ENCODE data around the gene SLC66A1.

The SLC66A1 gene

DNA sequence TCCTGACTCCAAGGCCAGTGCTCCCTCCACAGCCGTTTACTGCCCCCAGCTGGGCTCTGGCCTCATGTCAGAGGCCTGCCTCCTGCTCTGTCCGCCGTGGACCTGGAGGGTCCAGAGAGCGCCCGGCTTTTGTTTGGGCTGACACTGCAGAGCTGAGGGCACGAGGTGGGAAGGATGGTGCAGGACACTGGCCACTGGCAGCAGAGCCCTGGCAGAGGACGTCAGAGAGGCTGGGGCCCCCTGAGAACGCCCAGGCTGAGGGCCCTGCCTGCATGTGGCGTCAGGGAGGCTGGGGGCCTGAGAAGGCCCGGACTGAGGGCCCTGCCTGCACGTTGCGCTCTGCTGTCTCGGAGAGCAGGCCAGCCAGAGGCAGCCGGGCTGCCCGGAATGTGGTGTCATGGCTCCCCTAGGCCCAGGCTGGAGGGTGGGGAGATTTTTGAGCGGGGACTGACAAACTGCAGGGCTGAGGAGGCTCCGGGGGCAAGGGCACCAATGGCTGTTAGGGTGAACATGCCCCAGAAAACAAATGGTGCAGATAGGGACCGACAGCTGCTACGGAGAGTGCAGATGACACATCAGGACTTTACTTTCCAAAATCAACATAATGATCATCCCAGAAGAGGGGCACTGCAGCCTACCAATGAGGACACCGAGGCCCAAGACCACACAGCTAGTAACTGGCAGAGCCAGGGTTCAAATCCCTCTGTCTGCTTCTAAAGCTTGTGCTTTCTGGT, 31.7 kb downstream of the SLC66A1 start:
- no peak for DNase-seq

DNA sequence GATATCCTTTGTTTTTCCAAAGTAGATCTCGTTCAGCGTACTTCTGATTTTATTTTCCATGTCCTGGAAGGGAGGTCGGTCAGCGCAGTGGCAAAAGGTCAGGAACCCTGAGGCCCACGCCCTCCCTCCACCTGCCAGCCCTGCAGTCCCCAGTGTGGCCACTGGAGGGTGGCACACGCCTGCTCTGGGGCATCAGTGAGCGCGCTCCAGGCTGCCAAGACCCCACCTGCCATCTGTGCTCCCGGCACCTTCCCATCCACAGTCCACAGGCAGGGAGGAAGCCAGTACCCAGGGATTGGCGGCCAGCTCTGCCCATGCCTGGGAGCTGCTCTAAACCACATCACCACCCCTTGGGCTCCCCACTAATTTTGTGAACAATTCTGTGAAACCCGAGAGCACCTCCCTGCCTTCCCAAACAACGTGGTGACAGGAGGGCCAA, 32.3 kb downstream of the SLC66A1 start:
- DNase-seq, result no peak

DNA sequence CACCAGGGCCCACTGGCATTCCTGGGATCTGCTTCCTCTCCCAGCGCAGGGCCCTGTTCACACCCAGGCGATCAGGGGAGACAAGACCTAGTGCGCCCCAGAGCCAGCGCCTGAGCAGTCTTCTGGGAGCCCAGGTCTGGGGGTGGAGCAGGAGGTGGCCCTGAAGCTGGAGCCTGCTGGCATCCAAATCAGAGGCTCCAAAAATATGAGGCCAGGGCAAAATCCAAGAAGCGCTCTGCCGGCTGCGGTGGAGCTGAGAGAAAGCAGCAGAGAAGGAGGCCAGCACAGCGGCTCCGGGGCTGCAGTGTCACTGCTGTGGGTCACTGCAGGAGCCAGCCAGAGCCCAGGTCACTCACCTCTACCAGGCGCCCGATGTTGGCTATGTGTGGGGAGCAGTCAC, 32.7 kb downstream of the SLC66A1 start:
- no peak for DNase-seq

DNA sequence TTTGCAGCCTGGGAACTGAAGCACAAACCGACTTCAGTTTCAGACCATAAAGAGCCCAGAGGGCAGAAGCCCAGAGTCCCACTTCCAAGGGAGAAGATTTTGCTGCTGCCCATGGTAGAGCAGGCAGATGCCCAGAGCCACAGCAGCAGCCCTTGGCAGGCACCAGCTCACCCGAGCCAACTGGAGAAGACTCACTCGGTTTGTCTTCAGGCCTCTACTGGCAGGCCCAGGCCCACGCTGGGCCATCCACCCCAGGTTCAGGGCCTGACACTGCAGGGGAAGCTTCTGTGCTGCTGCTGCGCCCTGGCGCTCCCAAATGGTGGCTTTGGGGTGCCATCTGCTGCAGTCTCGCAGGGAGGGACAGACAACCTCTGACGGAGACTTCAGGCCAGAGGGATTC, 33.3 kb downstream of the SLC66A1 start:
- no peak for DNase-seq

DNA sequence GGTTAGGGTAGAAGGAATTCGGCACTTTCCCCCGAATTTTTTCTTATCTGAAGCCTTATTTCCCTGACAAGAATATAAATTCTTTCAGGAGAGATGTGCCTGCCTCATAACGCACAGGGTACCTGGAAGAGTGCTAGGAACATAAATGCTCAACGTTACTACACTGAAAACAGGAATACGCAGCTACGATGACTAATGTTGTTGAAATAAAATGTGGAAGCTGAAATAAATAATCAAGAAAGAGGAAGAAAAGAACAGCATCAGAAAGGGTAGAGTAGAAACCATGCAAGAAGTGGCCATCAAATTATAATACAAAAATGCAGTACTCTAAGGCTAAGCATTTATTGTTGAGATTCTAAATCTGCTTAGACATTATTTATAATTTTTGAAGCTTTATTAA, 33.9 kb downstream of the SLC66A1 start:
- no peak for DNase-seq

DNA sequence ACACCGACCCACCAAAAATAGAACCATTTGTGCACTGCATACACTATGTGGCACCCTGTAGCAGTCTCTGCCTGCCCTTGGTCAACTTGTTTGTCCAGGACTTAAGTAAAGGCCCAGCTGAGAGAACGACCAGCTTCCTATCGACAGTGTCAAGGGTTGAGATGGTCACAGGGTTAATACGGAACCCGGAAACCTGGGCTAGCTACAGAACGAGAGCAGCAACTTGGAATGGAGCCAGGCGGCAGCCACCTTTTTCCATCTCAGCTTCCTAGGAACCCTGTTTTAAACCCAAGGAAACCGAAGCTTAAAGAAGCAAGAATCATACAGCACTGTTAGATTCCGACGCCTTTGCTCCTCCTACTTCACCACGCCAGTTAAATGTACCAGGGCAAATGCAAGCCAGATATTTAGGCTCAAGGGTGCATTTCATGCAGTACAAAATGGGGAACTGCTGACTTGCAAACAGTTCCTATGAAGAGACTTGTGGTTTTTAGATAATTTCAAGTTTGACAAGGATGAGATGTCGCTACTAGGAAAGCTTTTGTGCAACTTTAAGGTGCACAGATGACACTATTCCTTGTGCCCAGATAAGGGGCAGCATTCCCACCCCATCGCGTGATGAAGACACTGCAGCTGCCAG, 35.5 kb downstream of the SLC66A1 start:
- DNase-seq, result no peak

DNA sequence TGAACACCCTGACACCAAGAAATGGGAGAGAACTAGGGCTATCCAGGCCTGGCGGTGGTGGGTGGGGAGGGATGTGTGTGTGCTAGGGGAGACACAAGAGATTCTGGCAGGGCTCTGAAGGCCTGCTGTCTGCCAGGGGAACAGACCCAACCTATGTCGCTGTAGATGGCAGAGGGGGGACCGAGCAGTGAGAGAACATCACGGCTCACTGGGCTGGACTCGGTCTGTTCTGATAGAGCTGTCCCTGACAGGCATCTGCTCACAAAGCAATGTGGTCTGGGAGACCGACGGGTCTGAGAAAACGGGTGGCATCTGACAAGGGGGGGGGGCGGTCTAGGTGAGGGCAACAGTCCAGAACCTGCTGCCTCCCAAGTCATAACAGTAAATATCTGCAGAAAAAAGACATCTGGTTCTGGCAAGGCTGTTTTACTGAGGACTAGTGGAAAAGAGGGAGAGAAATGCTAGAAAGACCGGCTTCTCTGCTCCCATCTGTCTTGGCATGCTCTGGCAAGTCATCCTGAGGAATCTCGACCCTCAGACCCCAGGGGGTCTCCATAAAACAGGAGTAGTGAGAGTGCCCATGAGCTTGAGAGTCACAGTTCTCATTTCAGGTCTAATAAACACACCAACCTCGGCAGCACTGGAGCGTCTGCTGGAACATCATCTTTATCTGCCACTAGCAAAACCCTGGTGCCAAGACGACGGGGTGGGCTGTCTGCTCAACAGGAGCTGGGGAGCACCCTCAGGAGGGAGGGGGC, 36.5 kb downstream of the SLC66A1 start:
- DNase-seq, result no peak

DNA sequence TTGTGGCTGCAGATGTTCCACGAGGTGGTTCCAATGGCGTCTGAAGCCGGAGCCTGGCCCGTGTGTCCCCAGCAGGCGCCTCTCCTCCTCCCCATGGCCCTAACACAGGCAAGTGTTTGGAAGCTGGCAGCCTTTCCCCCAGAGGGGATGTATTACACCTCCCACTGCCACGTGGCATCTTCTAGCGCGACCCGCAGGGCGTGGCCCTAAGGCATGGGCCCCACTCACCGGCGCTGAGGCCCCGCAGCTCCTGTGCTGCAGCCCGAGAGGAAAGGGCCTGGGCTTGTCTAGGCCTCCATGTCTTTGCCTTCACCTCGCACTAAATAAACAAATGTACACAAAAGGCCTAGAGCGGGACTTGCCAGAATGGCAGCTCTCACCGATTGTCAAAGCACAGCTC, 37.9 kb downstream of the SLC66A1 start:
- no peak for DNase-seq

DNA sequence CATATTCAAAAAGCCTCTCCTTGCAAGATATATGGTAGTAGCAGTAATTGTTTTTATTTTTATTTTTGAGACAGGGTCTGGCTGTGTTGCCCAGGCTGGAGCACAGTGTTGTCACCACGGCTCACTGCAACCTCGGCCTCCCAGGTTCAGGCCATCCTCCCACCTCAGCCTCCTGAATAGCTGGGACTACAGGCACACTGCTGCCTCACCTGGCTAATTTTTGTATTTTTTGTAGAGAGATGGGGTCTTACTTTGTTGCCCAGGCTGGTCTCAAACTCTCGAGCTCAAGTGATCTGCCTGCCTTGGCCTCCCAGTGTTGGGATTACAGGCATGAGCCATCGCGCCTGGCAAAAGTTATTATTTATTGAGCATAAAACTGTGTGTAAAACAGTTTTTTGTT, 38.4 kb downstream of the SLC66A1 start:
- DNase-seq, result no peak

DNA sequence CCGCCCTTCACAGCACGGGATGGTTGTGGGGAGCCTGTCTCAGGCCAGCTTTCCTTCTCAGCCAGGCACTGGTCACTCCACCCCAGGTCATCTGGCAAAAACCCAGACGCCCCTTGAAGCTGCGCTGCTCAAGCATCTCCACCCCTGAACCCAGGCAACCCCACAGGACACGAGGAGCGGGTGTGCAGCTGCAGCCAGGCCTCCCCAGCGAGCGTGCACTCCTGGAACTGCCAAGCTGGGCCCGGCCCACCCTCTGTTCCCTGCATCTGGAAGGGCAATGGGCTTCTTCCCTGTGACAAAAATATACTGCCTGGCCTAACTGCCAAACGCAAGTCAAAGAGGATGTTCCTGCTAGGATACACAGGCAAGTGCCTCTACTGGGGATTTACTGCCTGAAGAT, 39.7 kb downstream of the SLC66A1 start:
- no peak for DNase-seq

DNA sequence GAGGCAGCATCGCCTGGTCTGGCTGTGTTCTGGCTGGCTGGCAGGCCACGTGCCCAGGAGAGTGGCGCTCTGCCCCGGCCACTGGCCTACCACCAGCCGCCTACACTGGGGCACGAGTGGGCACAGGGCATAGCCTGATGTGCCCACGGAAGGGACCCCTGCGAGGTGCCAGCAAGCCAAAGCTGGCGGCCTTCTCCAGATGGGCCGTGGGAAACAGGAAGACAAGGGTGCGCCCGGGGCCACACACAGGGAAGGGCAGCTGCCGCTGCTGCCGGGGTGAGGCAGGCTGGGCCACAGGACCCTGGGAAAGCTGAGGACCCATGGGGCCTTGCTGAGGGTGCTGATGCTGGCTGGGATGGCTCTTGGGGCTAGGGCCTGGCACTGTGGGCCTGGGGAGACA, 40.7 kb downstream of the SLC66A1 start:
- DNase-seq, result no peak

DNA sequence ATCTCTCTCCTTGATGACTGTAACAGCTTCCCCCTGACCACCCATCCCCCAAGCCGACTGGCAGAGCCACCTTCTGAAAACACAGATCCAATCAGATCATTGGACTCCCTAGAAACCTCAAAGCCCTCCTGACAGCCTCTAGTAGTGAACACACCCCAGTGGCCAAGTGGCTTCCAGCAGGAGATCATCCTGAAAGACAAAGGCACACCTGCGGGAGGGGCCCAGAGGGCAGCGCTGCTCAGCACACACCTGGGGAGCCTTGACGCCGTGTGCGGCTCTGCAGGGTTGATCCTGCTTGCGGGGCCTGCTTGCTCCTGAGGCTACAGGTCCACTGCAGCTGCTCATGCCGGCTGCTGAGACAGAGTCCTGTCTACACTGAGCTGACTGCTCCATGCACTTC, 41.5 kb downstream of the SLC66A1 start:
- no peak for DNase-seq

DNA sequence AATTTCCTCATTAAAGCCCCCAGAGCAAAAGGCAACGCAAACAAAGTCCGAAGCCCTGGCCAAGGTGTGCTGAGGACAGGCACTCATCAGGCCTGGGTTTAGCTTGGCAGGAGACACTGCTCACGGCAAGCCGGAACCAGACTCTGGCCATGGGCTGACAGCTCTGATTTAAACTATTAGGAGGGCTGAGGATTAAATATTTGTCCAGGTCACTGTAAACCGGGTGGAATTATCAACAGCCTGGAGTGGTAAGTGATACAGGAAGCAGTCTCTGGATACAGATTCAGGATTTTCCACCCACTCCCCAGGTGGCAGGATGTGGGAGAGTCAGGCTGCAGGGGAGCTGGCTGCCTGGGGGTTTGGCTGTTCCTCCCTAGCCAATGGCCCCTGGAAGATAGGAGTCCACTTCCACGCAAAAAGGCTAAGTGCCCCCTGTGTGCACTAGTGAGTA, 42.4 kb downstream of the SLC66A1 start:
- DNase-seq, result no peak

DNA sequence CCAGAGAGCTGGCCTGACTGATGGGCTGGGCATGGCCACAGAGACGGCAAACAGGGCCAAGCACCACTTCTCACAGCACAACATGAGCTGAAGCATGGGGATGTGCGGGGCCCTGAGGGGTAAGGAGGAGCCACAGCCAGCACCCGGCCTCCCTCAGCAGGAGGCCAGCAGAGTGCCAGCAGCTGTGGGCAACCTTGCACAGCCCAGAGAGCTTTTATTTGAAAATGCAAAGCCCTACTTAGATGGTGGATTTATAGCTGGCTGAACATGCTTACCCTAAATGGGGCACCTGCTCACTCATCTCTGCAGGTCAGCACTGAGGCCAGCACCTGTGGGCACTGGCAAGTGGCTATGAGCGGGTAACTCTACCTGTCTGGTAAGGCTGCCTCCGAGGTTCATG, 44.1 kb downstream of the SLC66A1 start:
- no peak for DNase-seq

DNA sequence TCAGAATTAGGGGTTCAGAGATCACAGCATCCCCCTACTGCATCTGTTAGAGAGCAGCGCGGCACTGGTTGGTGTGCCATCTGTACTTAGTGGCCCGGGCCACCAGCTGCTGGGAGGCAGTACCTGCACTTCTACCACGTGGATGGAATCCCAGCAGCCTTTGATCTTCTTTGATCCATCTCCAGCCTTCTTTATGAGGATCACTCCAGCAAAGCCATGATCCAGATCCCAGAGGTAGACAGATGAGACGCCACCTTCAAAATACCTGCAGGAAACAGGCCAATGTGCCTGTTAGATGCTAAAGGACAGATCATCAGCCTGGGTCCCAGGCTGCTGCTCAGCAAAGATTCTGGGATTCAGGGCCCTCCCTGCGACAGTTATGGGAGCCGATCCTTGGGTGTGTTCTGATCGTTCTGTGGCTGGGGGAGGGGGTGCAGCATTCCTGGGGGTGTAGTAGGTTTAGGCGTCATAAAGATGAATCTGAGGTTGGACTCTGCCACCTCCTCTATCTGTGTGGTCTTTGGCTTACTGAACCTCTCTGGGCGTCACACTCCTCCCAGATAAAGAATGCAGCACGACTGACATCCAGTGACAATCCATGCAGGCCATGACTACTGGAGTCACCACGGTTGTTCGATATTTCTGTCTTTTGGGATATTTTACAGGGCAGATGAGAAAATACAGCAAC, 45.3 kb downstream of the SLC66A1 start:
- DNase-seq, result no peak

DNA sequence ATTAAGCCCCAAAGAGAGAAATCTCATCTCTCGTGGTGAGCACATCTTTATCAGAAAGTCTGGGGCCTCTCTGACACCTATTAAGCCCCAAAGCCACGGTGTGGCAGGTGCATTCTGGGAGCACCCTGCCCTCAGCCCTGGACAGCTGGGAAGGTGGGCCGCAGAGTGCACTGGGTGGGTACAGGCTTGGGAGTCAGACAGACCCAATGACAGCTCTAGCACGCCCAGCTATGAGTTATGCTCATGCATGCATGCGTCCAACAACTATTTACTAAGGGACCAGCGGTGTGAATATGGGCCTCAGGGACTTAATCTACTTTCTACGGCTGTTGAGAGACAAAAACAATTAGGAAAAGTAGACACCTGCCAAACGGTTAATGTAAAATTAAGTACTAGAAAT, 46.6 kb downstream of the SLC66A1 start:
- no peak for DNase-seq

DNA sequence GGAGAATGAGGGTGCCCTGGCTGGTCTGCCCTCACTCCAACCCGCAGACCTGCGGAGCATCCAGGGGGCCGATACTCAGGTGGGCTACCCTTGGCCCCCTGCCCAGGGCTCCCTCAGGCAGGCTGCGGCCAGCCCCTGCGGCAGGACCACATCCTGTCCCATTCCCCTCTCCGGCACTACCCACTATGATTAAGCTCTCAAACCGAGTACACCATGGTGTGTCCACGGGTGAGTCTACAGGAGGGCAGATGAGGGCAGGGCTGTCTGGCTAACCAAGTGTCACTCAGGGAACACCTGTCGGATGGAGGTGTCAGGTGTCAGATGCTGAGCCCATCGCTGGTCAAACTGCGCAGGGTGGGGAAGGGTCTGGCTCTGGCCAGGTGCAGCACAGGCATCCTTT, 47.2 kb downstream of the SLC66A1 start:
- DNase-seq, result no peak

DNA sequence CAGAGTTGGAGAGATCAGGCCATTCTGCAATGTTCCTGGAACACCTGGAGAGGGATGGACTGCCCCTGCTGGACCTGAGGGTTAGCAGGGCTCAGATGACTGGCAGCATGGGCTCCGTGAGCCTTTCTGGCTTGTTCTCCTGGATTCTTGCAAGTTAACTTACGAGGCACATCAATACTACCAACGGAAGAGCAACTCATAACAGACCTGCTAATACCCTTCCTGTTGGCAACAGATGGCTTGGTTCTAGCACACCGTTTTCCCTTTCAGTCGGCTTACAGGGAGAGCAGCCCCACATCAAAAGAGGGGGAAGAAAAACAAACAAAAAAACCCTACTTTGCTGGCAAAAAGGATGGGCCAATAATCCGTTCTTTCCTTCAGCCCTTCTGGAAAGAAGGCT, 47.9 kb downstream of the SLC66A1 start:
- DNase-seq, result no peak

DNA sequence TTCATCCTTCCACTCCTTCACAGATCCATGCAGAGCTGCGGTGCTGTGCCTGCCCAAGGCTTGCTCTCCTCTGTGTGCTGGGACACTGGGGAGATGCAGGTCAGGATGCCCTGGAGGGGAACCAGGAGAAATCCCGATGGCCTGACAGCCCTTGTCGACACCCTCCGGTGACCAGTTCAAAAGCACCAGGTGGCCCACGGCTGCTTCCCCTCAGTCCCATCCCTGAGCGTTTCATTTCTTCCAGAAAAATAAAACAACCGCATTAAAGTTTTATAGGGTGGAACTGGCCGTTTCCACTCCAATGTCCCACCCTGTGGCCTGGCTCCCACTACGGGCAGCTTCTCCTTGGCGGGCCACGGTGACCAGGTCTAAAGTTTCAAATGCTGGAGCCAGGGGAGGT, 48.3 kb downstream of the SLC66A1 start:
- no peak for DNase-seq

DNA sequence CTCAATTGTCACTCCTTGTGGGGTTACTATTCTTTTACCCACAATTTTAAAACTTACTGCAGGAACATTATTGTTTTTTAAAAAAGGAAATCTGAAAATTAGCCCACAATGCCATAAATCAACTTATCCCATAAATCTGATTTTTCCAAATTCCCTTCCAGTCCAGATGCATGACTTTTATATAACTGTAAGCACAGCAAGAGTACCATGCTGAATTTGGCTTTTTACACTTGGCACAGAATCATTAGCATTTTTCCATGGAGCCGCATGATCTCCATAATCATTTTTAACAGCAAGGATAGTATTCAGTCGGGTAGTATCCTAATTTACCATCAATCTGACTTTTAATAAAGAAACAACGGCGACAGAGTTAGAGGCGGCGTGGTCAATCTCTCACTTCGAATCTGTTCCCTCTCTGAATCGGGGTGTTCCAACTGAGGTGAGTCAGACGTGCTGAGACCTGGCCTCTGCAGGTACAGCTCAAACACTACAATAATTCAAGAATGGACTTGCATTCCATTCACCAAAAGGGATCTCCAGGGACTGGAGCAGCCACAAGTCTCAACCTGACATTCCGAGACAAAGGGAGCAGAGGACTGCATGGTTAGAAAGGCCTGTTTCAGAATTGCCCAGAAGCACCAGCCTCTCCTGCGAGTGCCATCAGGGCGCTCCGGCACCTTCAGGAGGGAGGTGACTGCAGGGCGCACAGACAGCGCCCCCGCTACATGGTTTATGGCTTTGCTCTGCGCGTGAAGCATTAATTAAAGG, 48.9 kb downstream of the SLC66A1 start:
- DNase-seq, result no peak

DNA sequence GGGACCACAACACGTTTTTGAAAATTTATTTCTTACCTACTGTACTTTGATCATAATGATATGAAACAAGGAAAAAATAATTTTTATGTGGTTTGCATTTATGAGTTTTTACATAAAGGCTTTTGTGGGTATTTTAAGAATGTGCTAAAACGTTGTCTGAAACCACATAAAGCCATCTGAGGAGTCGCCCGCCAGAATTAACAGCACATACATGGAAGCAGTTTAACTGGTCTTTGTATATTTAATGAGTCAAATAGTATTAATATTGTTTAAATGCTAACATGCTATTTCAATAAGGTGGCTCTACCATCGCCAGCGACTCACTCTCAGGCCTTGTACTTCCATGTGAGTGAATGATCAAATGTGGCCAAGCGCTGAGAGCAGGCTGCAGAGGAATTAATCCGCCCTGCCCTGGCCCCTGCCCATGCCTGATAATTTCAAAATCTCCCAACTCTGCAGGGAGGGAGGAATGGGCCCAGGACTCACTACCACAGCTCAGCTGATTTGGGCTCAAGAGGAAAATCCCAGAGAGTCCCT, 49.6 kb downstream of the SLC66A1 start:
- no peak for DNase-seq

DNA sequence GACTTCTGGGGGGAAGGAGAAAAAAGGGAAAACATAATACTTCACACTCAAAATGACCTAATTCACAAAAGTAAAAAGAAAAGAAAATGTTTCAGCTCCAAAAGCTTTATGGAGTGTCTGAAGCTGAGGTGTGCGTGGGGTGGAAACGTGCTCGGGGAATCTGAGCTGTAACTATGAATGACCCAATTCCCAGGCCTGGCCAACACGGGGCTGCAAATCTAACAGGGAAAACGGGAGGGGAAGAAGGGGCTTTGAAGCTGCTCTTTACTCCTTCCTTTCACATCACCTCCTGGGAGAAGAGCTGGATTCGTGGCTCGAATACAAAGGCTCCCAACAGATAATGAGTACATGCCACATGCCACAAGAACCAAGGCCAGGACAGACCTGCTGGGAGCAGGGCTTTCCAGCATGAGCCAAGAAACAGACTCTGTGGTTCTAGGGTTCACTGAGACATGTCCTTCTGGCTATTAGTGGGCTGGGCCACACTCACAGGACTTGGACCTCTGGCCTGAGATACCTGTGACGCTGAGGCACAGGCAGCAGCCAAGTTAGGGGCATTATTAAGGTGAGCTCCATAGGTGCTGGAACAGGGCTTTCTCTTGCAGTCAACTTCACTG, 51.5 kb downstream of the SLC66A1 start:
- DNase-seq, result no peak
